ENCODE results near the gene SOX21. TPM values are rescaled to one million over a fixed set of nuclear protein-coding genes. Genes with fewer than 3 reads are reported as not detected.

Gene SOX21
- polyA plus RNA-seq, 4 donors: 0.14 to 0.48 (median 0.24) TPM

DNA sequence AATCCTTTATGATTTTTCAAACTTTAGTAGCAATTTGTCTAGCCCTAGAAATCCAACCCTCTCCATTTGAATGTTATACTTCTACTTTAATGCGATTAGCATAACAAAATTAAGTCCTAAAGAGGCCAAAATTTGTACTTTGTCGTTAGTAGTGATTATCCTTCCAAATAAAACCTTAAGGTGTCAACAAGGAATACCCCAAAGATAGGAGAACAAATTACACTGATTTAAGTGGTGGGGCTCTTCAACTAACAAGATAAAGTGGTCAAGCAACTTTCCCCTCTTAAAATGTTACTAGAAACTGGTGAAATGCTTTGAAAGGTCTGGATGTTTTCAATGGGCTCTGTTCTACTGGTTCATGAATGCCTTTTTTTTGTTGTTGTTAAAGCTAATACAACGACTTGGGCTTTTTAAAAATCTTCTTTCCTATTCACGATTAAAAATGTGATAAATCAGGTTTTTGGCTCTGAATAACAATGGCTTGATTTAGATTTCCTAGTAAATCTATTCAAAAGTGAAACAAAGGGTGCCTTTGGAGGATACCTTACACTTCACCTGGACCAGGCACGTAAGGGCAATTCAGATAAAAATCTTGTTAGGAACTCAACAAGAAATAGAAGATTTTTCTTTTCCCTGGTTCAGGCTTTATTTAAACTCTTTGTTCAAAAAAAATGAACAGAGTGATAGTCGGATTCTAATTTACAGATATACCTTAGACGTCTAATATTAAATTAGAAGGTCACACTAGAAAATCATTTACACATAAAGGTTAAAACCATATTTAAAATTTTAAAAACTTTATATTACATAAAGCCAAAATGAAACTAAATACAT, 3.1 kb downstream of the SOX21 start:
- no peak for DNase-seq (ENCODE audit: low read depth in 4 of 4, low spot score in 3 of 4)

DNA sequence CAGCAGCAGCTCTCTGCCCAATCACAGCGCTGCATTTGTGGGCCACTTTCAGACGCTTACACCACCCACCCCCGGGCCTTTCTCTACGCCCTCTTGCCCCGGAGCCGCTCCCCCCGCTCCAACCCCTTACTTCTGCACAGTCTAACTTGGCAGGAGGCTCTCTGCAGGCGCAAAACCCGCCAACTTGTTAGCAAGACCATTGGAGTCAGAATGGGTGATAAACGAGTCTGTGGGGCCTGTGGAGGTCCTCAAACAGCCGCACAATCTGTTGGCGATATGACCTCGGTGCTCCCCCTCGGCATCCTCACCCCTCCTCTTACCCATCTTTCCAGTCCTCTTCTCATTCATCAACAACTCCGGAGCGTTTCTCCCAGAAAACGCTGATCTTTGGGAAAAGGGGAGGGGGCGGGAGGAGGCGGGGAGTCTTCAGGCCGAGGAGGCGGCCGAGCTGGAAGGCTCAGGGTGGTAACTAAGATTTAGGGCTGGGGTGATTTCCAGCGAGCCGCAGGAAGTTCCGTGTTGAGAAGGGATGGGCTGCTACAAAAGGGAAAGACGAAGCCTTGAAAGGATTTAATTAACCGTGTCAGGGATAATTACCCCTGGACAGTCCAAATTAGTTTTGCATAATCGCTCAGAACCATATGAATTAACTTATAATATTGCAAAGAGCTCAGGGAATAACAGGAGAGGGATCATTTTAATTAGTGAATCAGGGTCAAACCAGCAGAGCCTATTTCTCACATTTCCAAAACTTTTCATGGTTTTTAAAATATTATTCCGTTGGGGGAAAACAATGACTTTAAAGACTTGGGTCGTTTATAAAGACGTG, 4.1 kb downstream of the SOX21 start:
- no peak for DNase-seq (ENCODE audit: low read depth in 4 of 4, low spot score in 3 of 4)

DNA sequence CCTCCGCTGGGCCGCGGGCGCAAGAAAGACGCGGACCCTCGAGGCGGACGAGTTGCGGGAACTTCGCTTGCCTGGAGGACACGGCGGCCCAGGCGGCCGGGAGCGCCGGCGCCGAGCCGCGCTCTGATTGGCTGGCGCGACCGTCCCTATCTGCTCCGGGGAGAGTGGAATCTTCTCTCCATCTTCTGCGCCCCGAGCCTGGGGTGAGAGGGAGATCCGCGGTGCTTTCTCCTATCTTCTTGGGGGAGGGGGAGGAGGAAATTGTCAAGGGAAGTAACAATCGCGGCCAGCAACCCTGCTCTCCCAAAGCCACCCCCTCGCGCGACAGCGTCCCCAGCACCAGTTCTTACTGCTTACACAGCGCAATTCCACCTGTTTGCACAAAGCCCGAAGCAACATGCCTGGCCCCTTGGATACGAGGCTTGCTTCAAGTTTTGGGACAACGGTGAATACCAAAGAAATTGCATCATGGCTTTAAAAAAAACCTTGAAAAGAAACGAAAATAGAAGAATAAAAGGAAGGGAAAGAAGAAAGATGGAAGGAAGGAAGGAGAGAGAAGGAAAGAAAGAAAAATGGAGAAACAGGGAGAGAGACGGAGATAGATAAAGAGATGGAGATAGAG, 4.8 kb downstream of the SOX21 start:
- DNase-seq (ENCODE audit: low read depth in 4 of 4, low spot score in 3 of 4): no peak

DNA sequence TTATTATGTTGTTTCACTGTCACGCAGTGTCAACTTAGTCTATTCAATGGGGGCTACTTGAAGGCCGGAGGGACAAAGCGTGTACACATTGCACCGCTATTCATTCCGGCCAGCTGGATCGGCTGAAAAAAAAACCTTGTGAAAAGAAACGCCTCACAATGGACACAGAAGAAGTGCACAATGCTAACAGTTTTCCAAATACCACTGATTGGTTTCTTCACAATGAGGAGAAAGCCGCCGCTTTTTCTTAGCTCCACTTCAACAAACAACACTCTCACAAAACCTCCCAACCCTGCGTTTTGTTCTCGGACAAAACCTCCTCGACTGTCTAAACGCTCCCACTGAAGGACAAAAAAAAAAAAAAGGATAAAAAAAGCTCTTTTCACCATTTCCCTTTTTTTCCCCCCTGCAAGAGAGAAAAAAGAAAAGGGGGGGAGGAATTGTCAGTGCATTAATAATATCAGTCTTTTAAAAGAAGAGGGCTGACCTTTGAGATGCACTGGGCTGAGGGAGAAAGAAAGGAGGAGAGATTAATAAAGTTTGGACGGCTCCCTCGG, 5.4 kb downstream of the SOX21 start:
- DNase-seq (ENCODE audit: low read depth in 4 of 4, low spot score in 3 of 4): no peak

DNA sequence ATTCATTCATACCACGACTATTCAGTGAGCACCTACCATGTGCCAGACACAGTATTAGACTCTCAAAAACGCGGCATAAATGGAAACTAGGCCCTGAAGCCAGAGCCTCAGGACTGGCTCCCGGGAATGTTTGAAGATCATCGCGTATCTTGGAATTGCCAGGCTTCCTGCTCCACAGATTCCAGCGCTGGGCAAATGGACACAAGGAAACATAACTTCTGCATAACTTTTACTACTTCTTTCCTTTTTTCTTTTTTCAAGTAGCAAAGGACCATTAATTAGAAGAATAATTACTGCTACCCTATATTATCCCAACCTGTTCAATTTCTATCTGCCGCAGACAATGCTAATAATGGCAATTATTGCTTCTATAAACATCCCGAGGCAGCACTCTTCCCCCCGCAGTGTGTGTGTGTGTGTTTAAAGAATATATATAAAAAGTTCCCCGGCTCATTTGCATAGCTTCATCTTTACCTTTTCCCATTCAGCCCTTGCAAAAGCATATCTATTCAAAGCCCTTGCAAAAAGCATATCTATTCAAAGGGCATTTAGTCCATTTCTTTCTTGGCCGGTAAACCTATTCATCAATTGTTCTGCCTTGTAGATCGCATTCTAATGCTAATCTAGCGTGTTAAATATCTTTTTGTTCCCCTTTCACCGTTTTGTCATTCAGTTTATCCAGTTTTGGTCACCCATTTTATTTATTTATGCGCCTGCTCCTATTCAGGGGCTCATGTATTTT, 6.1 kb downstream of the SOX21 start:
- DNase-seq (ENCODE audit: low read depth in 4 of 4, low spot score in 3 of 4): no peak

DNA sequence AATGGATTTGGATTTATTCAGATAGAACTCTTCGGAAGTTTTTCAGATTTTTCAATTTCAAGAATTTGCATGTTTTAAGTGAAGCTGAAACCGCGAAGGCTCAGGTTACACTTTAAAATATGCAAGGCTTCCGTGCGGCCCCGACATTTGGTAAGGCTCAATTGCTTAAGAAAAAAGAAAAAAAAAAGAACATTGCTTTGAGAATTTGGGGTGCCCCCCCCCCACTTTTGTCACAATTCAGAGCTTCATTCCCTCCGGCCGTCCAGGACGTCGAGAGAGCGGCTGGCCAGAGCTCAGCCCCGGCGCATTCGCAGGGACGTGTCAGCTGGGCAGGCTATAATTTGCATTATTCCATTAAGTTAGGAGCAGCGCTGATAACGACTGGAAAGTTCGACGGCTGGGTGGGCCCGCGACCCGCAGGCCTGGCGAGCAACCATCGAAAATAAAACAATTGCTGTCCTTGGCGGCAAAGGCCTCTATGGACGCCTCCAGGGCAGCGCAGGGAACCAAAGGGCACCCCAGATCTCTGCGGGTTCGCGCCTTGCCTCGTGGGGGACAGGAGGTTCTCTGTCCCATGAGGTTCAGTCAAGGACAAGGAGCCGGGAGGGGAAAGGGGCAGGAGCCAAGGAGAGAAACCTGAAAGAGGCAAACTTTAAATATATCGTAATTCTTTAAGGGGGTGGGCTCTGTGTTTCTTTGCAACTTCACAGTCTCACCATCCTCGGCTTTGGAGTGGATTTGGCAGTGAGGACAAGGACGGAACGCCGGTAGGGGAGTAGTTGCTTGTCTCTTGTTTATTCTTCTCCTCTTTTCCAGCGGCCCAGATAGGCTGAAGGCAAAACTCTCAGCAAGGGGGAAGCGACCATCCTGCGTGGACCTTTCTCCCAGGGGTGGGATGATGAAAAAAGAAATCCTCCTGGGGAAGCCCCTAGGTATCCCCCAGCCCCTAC, 7.0 kb downstream of the SOX21 start:
- DNase-seq (ENCODE audit: low read depth in 4 of 4, low spot score in 3 of 4): no peak

DNA sequence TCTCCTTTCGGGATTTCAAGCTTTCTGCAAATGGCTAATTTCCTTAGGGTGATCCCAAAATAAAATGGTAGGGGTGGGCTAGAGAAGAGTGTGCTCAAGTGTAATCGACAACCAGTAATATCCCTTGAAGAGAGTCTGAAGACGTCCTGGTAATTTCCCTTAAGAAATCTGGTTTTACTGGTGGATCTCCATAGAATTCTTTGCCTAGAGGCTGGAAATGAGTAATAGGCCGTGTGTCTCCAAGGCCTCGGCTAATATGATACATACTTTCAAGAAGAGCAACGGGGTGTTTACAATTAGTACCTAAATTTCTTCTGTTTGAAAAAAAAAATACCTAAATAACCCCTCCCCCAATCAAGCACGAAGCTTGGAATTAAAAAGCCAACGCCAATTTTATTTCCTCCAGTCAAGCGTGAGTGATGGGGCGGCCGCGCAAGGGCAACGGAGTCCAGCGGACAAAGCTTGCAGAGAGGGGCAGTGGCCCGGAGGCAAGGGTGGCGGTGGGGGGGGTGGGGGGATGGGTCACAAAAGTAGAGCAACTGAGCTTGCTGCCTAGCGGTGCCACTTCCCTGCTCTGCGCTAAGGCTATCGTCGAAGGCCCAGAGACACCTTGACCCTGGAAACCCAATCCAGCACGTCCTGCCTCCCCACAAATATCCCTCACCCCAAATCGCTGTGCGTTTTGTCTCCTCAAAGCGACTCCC, 7.8 kb downstream of the SOX21 start:
- no peak for DNase-seq (ENCODE audit: low read depth in 4 of 4, low spot score in 3 of 4)

DNA sequence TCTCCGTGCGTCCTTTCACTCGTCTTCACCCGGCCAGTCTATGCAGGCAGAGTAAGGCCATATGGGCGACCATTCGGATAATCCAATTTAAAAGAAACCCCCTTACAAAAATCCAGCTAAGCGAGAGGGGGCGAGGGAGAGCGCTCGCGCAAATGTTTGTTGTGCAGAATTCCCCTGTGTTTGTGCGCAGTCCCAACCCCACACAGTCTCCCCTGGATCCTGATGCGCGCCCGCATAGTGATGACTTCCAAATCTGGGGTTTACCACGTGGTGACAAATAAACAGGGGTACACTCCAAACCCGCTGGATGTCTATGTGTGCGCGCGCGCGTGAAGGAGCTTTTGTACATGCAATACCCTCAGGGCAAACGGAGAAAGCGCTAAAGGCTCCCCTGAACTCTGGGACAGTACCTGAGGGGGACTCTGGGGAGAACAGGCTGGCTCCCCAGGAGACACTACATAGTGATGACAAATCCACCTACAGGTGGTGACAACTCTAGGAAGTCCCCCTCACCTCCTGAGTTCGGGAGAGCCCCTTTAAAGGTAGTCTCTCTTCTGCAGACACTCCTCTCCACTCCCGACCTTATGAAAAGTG, 8.5 kb downstream of the SOX21 start:
- DNase-seq (ENCODE audit: low read depth in 4 of 4, low spot score in 3 of 4): no peak

DNA sequence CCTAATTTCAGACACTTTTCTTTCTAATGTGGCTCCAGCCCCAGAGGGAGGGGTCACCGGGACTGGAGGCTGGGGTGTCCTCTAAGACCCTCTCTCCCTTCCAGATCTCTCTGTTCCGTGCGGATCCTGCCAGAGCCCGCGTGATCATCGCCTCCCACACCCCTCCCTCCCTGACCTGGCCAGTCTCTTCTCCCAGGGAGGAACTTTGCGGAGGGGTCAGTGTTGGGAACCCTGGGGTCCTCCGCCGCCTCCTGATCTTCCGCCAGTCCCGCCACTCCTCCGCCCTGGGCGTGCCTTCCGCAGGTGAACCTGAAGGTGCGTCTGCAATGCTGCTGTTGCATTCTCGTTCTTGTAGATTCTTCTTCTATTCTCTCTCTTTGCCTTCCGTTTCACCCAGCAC, 9.1 kb downstream of the SOX21 start:
- no peak for DNase-seq (ENCODE audit: low read depth in 4 of 4, low spot score in 3 of 4)

DNA sequence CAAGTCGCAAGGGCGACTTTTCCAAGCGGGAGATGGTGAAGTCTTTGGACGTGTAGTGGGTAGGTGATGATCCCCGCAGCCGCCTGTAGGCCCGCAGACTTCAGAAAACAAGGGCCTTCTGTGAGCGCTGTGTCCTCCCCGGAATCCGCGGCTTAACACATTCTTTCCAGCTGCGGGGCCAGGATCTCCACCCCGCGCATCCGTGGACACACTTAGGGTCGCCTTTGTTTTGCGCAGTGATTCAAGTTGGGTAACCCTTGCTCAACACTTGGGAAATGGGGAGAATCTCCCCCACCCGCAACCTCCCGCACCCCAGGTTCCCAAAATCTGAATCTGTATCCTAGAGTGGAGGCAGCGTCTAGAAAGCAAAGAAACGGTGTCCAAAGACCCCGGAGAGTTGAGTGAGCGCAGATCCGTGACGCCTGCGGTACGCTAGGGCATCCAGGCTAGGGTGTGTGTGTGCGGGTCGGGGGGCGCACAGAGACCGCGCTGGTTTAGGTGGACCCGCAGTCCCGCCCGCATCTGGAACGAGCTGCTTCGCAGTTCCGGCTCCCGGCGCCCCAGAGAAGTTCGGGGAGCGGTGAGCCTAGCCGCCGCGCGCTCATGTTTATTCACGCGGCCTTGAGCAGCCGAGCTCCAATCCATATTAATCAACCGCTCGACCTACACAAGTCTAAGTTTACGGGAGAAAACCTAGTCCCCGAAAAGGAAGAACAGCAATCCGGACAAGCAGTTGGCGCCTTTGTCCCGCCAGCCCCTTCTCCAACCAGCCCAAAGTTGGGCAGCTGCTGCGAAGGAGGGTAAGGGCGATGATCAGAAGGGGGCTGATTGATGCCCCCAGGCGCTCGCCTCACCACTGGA, 9.9 kb downstream of the SOX21 start:
- no peak for DNase-seq (ENCODE audit: low read depth in 4 of 4, low spot score in 3 of 4)

DNA sequence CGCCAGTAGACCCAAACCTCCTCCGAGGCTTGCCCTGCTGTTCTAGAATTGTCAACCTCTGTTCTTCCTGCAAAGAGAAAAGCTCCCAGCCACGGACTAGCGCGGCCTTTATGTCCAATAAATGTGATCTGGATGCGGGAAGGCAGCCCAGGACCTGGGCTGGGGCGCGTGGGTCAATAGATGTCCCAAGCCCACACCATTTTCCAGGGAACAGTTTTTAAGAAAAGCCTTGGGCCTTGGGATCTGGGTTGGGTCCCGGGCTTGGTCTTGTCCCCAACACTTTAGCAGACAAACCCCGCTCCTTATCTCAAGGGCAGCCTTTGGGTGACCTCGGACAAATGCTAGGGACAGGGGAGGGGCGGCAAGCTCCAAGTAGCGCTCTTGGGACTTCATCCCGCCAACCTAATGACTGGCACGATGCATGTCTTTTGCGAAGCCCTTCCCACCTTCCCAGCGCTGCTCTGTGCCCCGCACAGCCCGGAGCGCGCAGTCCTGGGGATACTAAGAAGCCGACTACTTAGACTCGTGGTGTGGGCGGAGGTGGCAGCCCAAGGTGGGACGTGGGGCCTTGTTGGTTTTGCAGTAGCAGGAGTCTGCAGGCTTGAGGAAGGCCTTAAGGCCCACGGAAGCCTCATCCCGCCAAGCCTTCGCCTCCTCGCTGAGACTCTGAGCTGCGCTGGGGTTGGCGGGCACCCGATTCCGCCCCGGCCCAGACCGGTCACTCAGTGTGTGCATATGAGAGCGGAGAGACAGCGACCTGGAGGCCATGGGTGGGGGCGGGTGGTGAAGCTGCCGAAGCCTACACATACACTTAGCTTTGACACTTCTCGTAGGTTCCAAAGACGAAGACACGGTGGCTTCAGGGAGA, 10.8 kb downstream of the SOX21 start:
- DNase-seq (ENCODE audit: low read depth in 4 of 4, low spot score in 3 of 4): no peak

DNA sequence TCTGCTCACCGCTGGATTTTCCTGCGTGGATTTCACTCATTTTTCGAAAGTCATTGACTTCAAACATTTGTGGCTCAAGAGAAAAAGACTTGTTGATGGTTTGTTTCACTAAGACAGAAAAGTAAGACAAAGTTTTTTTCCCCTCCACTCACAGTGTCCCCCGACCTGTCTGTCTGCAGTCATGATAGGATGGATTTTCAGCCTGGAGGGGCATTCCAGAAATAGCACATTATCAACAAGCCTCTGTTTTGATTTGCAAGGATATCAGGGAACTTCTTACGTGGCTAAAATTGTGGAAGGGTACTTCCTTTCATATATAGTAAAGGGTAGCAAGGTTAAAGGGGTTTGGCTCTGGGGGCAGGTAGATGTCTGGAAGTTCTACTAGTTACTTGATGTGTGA, 11.8 kb downstream of the SOX21 start:
- DNase-seq (ENCODE audit: low read depth in 4 of 4, low spot score in 3 of 4): no peak

DNA sequence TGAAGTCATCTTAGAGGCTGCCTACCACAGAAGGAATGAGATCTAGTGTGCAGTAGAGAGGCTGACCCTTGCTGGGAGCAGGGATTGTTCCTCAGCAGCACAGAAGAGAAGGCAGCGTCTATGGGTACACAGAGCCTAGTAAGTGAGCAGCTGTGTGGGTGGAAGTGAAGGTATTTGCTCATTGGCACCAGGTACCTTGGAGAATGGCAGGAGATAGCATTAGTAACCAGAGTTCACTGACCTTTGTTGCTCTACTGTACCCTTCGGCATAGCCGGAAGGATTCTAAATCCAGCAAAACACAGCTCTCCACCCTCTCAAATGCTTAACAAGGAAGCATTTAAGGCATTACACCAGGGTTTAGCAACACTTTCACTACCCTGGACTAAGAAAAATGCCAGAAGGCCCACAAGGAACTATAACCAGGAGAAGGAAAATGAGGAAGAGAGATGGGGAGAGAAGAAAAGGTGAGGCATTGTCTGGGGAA, 12.3 kb downstream of the SOX21 start:
- no peak for DNase-seq (ENCODE audit: low read depth in 4 of 4, low spot score in 3 of 4)

DNA sequence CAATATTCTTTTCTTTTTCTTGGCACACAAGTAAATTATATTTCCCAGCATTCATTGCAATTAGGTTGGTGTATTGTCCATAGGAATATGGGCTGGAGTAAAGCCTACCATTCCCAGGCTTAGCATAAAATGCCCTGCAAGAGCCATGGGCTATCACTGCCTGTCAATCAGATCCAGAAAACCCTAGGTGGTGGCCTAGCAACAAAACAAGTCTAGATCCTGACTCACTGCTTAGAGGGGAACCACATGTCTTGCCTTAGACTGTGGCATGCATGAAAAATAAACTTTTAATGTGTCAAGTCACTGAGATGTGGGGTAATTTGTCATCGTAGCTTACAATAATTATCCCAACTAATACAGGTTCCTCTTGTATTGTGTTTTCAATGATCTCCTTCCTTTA, 16.2 kb downstream of the SOX21 start:
- DNase-seq (ENCODE audit: low read depth in 4 of 4, low spot score in 3 of 4): no peak

DNA sequence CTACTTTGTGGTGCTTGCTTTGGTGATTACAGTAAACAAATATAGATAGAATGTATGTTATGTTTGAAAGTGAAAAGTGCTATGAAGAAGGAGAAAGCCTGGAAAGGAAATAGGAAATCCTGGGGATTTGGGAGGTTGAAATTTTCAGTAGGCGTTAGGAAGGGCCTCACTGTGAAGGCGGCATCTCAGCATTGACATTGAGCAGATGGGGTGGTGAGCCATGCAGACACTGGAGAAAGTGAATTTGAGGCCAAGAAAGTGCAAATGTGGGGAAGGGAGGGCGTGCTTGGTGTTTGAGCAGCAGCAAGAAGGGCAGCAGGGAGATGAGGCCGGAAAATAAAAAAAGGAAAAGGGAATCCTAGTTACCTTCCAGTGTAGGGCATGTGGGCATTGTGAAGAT, 20.3 kb downstream of the SOX21 start:
- DNase-seq (ENCODE audit: low read depth in 4 of 4, low spot score in 3 of 4): no peak

DNA sequence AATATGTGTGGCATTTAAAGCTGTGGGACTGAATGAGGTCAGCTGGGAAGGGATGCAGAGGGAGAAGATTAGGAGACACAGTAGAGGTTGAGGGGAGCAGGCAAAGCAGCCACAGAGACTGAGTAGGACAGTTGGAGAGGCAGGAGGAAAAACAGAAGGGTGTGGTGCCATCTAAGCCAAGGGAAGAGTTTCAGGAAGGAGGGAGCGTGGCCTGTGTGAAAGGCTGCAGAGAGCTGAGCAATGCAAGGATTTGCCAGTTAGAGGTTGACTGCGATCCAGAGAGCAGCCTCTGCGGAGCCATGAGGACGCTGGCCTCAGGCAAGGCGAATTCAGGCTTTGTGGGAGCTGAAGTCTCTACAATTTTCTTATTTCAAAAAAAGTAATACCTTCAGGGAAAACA, 28.9 kb downstream of the SOX21 start:
- DNase-seq (ENCODE audit: low read depth in 4 of 4, low spot score in 3 of 4): no peak

All from right renal pelvis (tissue), 4 donors.